IMR-90 (cell line): Measurements from ENCODE around the gene SYT11. TPM values are rescaled to one million over a fixed set of nuclear protein-coding genes. Genes with fewer than 3 reads are reported as not detected.

ENCODE experiments used
- ATAC-seq: fragments of 200-7000 bp; cut with Tn5 transposase; 2 replicates; pipeline ENCODE4 v1.9.1; 2020; ENCODE audit warnings: low read depth, mild to moderate bottlenecking, moderate library complexity
- BruUV-seq: library from RNA; stranded (reverse); fragments of 400-500 nt; replicated peaks from 2 replicates; lab custom pipeline; 2021; lab: Mats Ljungman, UMichigan
- CTCF ChIA-PET: fragments of 300-600 bp; formaldehyde crosslinking; extraction: SDS; loops from one replicate; lab custom pipeline; 2021; ENCODE audit warnings: antibody characterized with exemption; lab: Yijun Ruan, JAX
- POLR2A ChIA-PET: fragments of 300-600 bp; sonication (Branson Sonifier 250); formaldehyde crosslinking; loops from one replicate; lab custom pipeline; 2022; ENCODE audit warnings: antibody characterized with exemption; ENCODE audit not compliant: unreplicated experiment; lab: Charles Lee
- DNase-seq: peaks from one replicate; pipeline ENCODE4 v3.0.0; 2013
- H2AFZ ChIP-seq: replicated peaks from 2 replicates; pipeline ENCODE3; 2013; ENCODE audit warnings: low read length, mild to moderate bottlenecking; ENCODE audit not compliant: poor library complexity
- H2AK5ac ChIP-seq: 2 replicates; pipeline ENCODE4 v1.6.1; 2013; ENCODE audit warnings: low read depth, low read length, inconsistent platforms
- H2AK9ac ChIP-seq: replicated peaks from 2 replicates; pipeline ENCODE3; 2013; ENCODE audit warnings: mild to moderate bottlenecking, low read depth, low read length, moderate library complexity; ENCODE audit not compliant: poor library complexity
- H2BK120ac ChIP-seq: 2 replicates; pipeline ENCODE4 v1.6.1; 2013; ENCODE audit warnings: low read depth, low read length, inconsistent platforms
- H2BK15ac ChIP-seq: 3 replicates; pipeline ENCODE4 v1.6.1; 2013; ENCODE audit warnings: low read depth, low read length, inconsistent platforms
- H2BK20ac ChIP-seq: 2 replicates; pipeline ENCODE4 v1.6.1; 2013; ENCODE audit warnings: low read depth, mild to moderate bottlenecking, inconsistent platforms, low read length, moderate library complexity
- H2BK5ac ChIP-seq: 2 replicates; pipeline ENCODE4 v1.6.1; 2013; ENCODE audit warnings: mild to moderate bottlenecking, low read depth, low read length, inconsistent platforms; ENCODE audit not compliant: poor library complexity, severe bottlenecking
- H3K14ac ChIP-seq: replicated peaks from 2 replicates; pipeline ENCODE4 v1.6.1; 2013; ENCODE audit warnings: low read depth, low read length, inconsistent platforms
- H3K18ac ChIP-seq: 2 replicates; pipeline ENCODE4 v1.6.1; 2013; ENCODE audit warnings: low read depth, low read length, control low read depth
- H3K23ac ChIP-seq: 2 replicates; pipeline ENCODE4 v1.6.1; 2013; ENCODE audit warnings: low read depth, low read length, inconsistent platforms
- H3K27ac ChIP-seq: 2 replicates; pipeline ENCODE4 v1.5.1; 2013; ENCODE audit warnings: mild to moderate bottlenecking, control low read depth, low read length; ENCODE audit not compliant: insufficient read depth
- H3K27me3 ChIP-seq: 2 replicates; pipeline ENCODE4 v1.6.1; 2013; ENCODE audit warnings: low read length; ENCODE audit not compliant: control insufficient read depth, insufficient read depth
- H3K36me3 ChIP-seq: 2 replicates; pipeline ENCODE4 v1.6.1; 2013; ENCODE audit warnings: low read length, mixed read lengths; ENCODE audit not compliant: control insufficient read depth, insufficient read depth
- H3K4ac ChIP-seq: 2 replicates; pipeline ENCODE4 v1.6.1; 2013; ENCODE audit warnings: low read depth, low read length, inconsistent platforms
- H3K4me1 ChIP-seq: 2 replicates; pipeline ENCODE4 v1.6.1; 2013; ENCODE audit warnings: low read length, mixed read lengths; ENCODE audit not compliant: control insufficient read depth, insufficient read depth
- H3K4me2 ChIP-seq: 2 replicates; pipeline ENCODE4 v1.6.1; 2013; ENCODE audit warnings: low read depth, mild to moderate bottlenecking, control low read depth, low read length, moderate library complexity
- H3K4me3 ChIP-seq: 2 replicates; pipeline ENCODE4 v1.5.1; 2013; ENCODE audit warnings: low read depth, mild to moderate bottlenecking, control low read depth, low read length, moderate library complexity; ENCODE audit not compliant: insufficient read depth
- H3K56ac ChIP-seq: 2 replicates; pipeline ENCODE4 v1.6.1; 2013; ENCODE audit warnings: low read length, inconsistent platforms; ENCODE audit not compliant: insufficient read depth; ENCODE audit errors: extremely low read depth
- H3K79me1 ChIP-seq, 2 experiments: 2 replicates each; pipeline ENCODE4 v1.6.1; 2013; ENCODE audit warnings: low read length in 2 of 2, inconsistent platforms in 1 of 2, low read depth in 1 of 2
- H3K9ac ChIP-seq: 2 replicates; pipeline ENCODE4 v1.6.1; 2013; ENCODE audit warnings: low read depth, low read length, control low read depth
- H3K9me1 ChIP-seq: 2 replicates; pipeline ENCODE4 v1.6.1; 2013; ENCODE audit warnings: low read length, inconsistent platforms; ENCODE audit not compliant: insufficient read depth
- H3K9me3 ChIP-seq: 2 replicates; pipeline ENCODE4 v1.6.1; 2013; ENCODE audit warnings: low read length; ENCODE audit not compliant: control insufficient read depth, insufficient read depth
- H4K20me1 ChIP-seq: 2 replicates; pipeline ENCODE4 v1.6.1; 2013; ENCODE audit warnings: low read length, inconsistent platforms; ENCODE audit not compliant: insufficient read depth
- H4K5ac ChIP-seq: 2 replicates; pipeline ENCODE4 v1.6.1; 2013; ENCODE audit warnings: mild to moderate bottlenecking, low read depth, low read length, control low read depth
- H4K8ac ChIP-seq, 2 experiments: 2 replicates each; pipeline ENCODE4 v1.6.1; 2013; ENCODE audit warnings: low read depth in 2 of 2, low read length in 2 of 2, control low read depth in 1 of 2, inconsistent platforms in 1 of 2
- H4K91ac ChIP-seq: 2 replicates; pipeline ENCODE4 v1.6.1; 2013; ENCODE audit warnings: low read depth, low read length, inconsistent platforms; ENCODE audit not compliant: insufficient read depth
- CEBPB ChIP-seq: IDR thresholded peaks from 2 replicates; pipeline ENCODE4 v1.6.1; 2012; ENCODE audit warnings: low read depth, low read length, improper control_type of control experiment
- CHD1 ChIP-seq: IDR thresholded peaks from 2 replicates; pipeline ENCODE4 v1.6.1; 2012; ENCODE audit warnings: low read depth, low read length, improper control_type of control experiment
- CTCF ChIP-seq: conservative IDR thresholded peaks from 2 replicates; pipeline ENCODE4 v1.5.1; 2012; ENCODE audit warnings: mild to moderate bottlenecking, low read depth, low read length, improper control_type of control experiment
- MAFK ChIP-seq: IDR thresholded peaks from 2 replicates; pipeline ENCODE4 v1.6.1; 2012; ENCODE audit warnings: low read depth, low read length, improper control_type of control experiment
- MAZ ChIP-seq: IDR thresholded peaks from 2 replicates; pipeline ENCODE4 v1.6.1; 2012; ENCODE audit warnings: low read depth, mild to moderate bottlenecking, low read length, improper control_type of control experiment, moderate library complexity, borderline replicate concordance
- NFE2L2 ChIP-seq: fragments of 150-350 bp; IDR thresholded peaks from 2 replicates; pipeline ENCODE4 v1.6.1; 2016; ENCODE audit warnings: low read depth, mild to moderate bottlenecking, low read length
- POLR2A ChIP-seq: IDR thresholded peaks from 2 replicates; pipeline ENCODE4 v1.6.1; 2012; ENCODE audit warnings: mild to moderate bottlenecking, low read depth, low read length
- RAD21 ChIP-seq: IDR thresholded peaks from 2 replicates; pipeline ENCODE4 v1.6.1; 2012; ENCODE audit warnings: low read length, improper control_type of control experiment
- RCOR1 ChIP-seq: IDR thresholded peaks from 2 replicates; pipeline ENCODE4 v1.6.1; 2012; ENCODE audit warnings: mild to moderate bottlenecking, low read length, improper control_type of control experiment; ENCODE audit not compliant: insufficient replicate concordance
- RFX5 ChIP-seq: IDR thresholded peaks from 2 replicates; pipeline ENCODE4 v1.8.0; 2012; ENCODE audit warnings: low read depth, mild to moderate bottlenecking, low read length, moderate library complexity
- USF2 ChIP-seq: fragments of 150-350 bp; IDR thresholded peaks from 2 replicates; pipeline ENCODE4 v1.6.1; 2017; ENCODE audit warnings: mild to moderate bottlenecking, antibody characterized with exemption, low read length, low read depth
- WGBS, 2 experiments: methylation state at CpG; one replicate each; pipeline versions ENCODE4 v1.1.5 to v1.1.7; 2013; ENCODE audit warnings: missing lambda C conversion rate in 2 of 2; ENCODE audit not compliant: insufficient read length in 1 of 2; ENCODE audit errors: extremely low coverage in 2 of 2; 5-methylcytosine and 5-hydroxymethylcytosine counted together
- dilution Hi-C: fragments of 300-500 bp; cut with HindIII; formaldehyde crosslinking; loops from one replicate; pipeline ENCODE4 v1.14.3; 2018; ENCODE audit warnings: low sequenced_read_pairs; ENCODE audit not compliant: unreplicated experiment
- in situ Hi-C: fragments of 300-500 bp; cut with MboI; formaldehyde crosslinking; loops from 3 replicates; pipeline ENCODE4 v1.14.3; 2019; ENCODE audit warnings: low sequenced_read_pairs, inconsistent platforms, mixed read lengths
- intact Hi-C: fragments of 100-400 bp; cut with micrococcal nuclease; formaldehyde crosslinking; loops from 2 replicates; pipeline ENCODE4 v1.10.0; 2022
- polyA plus RNA-seq, 3 experiments: library from polyadenylated mRNA; depleted of rRNA; stranded (reverse); fragments of >200 nt; gene quantifications; 2 replicates each; pipeline ENCODE4 v1.2.3, GENCODE V29; 2012; ENCODE audit warnings: low replicate concordance in 1 of 3
- total RNA-seq: library from RNA; depleted of rRNA; stranded (reverse); fragments of >200 nt; gene quantifications from 2 replicates; pipeline ENCODE4 v1.2.3, GENCODE V29; 2012

SYT11 gene
- total and polyA plus RNA-seq, 2 of the 4 experiments (the other 2 are of a cell fraction) = 22.9 to 43.7 TPM

GRCh38 chr1:155840386-155840785, 19.0 kb upstream of the SYT11 start:
- Histone ChIP-seq H3K9me1 (peaks cover 17% of the 10 kb centered on the region), H3K27ac (no peak overlapping the region), H3K79me1 (peaks cover 26 to 70% of the 10 kb centered on the region in 2 experiments), H3K4me2 (no peak overlapping the region), H2AK5ac (no peak overlapping the region), H3K18ac (no peak overlapping the region), H3K23ac (no peak overlapping the region), H4K91ac (no peak overlapping the region), H3K4me1 (peaks cover 2% of the 10 kb centered on the region; the same call in 1 of the 2 replicates), H3K9ac (no peak overlapping the region), H3K4me3 (no peak overlapping the region), H2AFZ (no peak overlapping the region), H2BK15ac (no peak overlapping the region), H3K14ac (no peak overlapping the region), H2BK120ac (no peak overlapping the region), H2BK20ac (no peak overlapping the region), H3K36me3 (peaks cover 19% of the 10 kb centered on the region), H4K8ac (no peak overlapping the region), H3K27me3 (no peaks in the 10 kb centered on the region), H3K56ac (no peak overlapping the region), H3K9me3 (no peaks in the 10 kb centered on the region), H3K4ac (no peak overlapping the region), H4K5ac (no peak overlapping the region), H2BK5ac (no peak overlapping the region), H4K20me1 (peaks cover 34% of the 10 kb centered on the region), H2AK9ac (no peak overlapping the region)
- TF ChIP-seq POLR2A (no peak), MAZ (no peak), RFX5 (no peak), MAFK (no peak), USF2 (no peak), CHD1 (no peak), RAD21 (no peak), CEBPB (no peak), RCOR1 (no peak), CTCF (no peak), NFE2L2 (no peak)
- no CpG with 5 or more reads among the region's 5 CpGs for WGBS, 2 experiments
- CTCF ChIA-PET = no interaction called here
- ATAC-seq (no peak), DNase-seq (no peak)
- no TSS peak for BruUV-seq
- POLR2A ChIA-PET = interaction anchor here (0.5 kb wide), 1 partner anchor 9 kb away, joined by 3 read pairs; no protein-coding TSS in a partner anchor
- dilution Hi-C loops (no loop called here), in situ Hi-C loops (no loop called here), intact Hi-C loops (no loop called here)
